Activated CD4-positive, CD25-positive, alpha-beta regulatory T cell treated with anti-CD3 and anti-CD28 coated beads, Interleukin-2, amount 50 U/mL, for 24 hours (primary cell): Measurements from ENCODE around the gene CDC42EP3.

ENCODE experiments used
- ATAC-seq, 2 donors: fragments of 150-1000 bp; cut with Tn5 transposase; one replicate each; pipeline ENCODE4 v1.10.0; 2021; ENCODE audit warnings: mild to moderate bottlenecking in 1 of 2, moderate library complexity in 1 of 2

Gene CDC42EP3, protein sequence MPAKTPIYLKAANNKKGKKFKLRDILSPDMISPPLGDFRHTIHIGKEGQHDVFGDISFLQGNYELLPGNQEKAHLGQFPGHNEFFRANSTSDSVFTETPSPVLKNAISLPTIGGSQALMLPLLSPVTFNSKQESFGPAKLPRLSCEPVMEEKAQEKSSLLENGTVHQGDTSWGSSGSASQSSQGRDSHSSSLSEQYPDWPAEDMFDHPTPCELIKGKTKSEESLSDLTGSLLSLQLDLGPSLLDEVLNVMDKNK

DNA sequence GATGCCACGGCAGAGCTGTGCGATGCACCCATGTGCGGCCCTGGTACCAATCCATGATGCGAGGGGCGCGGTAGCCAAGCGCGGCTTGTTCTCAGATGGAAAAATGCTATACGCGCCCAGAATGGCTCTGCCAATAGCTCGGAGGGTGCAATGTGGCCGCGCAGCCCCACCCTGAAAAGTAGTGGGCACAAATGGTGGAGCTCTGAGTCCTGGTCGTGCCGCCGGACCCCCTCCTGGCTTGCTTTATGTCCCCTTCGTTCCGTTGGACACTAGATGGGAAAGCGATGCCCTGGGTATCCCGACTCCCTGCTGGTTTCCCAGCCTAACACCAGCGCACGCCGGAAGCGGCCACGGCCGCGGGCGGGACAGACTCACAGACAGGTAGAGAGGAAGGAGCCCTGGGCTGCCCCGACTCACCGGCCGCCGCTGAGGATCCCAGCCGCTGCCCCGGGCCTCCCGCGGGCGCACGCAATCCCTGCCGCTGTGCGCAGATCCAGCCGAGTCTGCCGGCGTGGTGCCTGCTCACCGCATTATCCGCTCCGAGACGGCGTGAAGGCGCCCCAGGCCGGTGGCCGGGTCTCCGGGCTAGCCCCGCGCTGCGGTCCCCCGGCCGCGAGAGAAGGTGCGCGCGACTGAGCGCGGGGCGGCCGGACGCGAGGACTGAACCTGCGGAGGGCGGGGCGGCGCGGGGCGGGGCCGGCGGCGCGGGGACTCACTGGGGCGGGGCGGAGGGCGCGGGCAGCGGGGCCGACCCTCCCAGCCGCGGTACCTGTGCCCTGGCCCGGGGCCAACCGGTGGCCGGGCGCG, at the start of gene CDC42EP3:
Gene CDC42EP3 (minus strand): TSS at position 634 of the 807 bp plus-strand sequence. CDS start 25,055 bp downstream, outside the sequence.
- peak; percentile 79 to 80 for ATAC-seq

DNA sequence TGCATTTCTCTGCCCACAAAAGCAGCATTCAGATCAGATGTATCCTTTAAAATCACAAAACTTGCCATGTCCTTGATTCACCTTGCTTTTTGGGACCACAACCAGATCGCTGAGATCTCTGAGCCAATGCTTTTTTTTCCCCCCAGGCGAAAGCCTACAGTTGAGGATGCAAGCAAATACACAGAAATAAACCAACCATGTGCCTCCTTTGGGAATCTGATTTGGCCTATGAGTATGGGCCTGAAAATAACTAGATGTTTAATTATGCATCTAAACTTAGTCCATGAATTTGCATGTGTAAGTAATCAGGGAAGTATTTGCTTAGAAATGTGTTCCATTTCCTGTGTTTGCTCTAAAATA, 49.7 kb upstream of the CDC42EP3 start:
- ATAC-seq: no peak

DNA sequence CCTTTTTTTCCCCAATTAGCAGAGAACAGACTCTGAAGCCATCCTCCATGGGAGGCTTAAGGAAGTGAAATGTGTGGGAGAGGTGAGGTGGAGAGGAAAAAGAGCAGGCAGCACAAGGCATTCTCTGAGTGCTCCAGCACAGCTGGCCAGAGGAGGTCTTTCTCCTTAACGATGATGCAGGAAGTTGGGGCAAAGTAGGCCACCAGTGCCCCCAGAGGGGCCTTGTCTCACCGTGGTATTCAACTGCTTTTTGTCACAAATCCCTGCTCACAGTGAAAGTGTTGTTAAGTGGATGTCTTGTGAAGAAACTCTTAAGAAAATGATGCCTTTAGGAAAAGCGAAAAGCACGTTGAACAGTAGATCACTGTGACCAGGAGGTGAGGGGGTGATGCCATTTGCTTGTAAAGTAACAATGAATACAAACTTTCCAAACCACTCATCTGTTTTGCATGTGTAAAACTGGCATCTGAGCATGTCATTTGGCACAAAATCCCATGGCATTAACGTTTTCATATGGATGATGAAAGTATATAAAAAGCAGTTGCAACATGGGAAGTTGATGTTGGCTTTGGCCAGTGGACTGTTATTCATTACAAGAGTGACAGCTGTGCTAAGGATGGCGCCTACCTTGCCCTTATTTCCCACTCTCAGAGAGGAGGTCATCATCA, 49.2 kb upstream of the CDC42EP3 start:
- no peak for ATAC-seq

DNA sequence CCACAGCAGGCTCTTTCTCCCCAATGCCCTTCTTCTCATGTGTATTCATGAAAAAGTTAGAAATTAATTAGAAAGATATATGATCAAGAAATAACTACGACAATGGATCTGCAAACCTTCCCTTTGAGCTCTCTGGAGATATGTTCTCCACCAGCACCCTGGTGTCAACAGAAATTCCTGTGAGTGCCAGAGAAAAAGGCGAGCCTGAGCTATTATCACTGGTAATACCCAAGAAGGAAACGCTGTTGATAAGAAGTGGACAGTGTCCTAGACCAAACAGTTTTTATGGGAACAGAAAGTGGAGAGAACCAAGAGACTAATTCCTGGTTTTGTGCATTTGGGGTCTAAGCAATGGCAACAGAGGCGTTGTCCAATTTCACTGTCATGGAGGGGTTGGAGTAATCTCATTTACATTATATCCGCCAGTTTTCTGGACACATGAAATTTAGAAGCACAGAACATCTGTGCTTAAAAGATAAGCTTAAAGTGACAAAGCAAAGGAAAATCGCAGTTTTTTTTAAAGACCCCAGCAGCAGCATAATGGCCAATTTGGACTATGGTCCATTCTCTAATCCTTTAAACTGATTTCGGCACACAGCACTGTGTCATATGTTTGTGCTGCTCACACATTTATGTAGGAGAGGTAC, 47.2 kb upstream of the CDC42EP3 start:
- no peak for ATAC-seq

DNA sequence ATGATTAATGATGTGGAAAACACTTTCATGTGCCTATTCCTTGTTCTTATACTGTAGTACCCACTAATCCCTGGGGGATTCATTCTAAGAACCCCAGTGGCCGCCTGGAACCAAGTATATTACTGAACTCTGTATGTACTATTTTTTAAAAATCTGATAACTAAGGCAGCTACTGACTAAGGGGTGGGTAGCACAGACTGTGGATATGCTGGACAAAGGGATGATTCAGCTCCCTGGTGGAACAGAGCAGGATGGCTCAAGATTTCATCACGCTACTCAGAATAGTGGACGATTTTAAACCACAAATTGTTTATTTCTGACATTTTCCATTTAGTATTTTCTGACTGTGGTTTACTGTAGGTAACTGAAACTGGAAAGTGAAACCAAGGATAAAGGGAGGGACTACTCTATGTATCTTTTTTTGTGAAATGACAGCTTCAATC, 41.8 kb upstream of the CDC42EP3 start:
- ATAC-seq: peak; percentile 65 to 76

DNA sequence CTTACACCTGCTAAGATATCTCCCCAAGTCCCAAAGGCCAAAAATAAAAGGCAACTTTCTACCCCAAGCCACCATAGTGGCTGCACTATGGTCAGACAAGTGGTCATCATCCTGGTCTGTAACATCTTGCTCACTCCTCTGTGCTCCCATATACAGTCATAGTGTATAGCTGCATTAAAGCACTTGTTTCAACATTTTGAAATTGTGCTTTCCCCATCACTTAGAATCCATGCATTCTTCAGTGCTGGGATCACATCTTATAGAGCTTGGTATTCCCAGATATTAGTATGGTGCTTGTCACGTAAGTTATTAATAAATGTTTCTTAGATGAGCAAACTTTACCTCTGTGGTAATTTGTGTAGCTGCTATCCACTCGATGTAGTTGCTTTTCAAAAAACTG, 40.4 kb upstream of the CDC42EP3 start:
- ATAC-seq: no peak

DNA sequence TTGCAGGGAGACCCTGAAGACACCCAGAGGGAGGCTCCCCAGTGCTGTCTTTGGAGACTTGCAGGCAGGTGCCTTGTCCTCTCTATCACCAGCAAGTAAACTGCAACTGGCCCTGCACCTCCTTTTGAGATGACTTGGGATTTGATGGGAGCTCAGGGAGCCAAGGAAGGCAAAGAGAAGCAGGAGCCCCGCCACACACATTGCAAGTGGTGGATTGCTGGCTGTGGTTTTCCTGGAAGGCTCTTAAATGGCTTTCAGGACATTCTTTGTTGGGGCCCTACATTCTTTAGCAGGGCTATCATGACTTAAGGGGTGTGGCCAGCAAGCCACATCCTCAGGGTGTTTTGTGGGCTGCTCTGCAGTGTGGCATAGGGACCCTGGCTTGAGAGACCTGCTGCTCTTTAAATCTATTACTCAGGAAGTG, 39.9 kb upstream of the CDC42EP3 start:
- ATAC-seq: peak in 1 of 2 donors; percentile 55

DNA sequence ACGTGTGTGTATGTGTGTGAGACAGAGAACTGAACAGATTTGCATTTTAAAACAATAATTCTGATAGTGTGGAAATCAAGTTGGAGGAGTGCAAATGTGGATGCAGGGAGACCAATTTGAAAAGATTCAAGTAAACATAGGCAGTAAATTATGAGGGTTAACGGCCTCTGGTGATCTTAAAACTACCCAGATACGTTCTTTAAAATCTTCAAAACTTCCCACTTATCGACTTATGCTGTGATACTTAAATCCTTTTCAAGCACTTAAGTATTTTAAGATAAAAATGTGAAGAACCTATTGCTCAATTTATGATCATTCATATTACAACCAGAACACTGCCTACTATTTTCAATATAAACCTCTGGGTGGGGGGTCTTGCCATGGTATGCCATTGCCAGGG, 37.7 kb upstream of the CDC42EP3 start:
- no peak for ATAC-seq

DNA sequence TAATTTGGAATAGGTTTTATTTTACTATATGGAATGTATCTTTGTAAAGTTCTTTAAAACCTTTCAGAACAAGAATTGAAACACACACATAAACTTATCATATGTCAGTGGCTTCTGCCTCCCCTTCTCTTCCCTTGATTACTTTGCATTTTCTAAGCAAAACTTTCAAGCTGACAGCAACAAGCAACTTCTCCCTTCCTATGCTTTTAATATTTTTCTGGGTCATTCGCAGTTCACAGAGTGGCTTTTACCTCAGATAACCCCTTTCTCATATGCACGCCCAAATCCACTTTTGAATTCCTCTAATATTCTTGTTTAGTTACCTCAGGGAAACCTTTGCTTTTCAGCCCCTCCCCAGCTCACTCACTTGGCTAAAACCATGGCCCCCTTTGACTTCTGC, 36.7 kb upstream of the CDC42EP3 start:
- no peak for ATAC-seq

DNA sequence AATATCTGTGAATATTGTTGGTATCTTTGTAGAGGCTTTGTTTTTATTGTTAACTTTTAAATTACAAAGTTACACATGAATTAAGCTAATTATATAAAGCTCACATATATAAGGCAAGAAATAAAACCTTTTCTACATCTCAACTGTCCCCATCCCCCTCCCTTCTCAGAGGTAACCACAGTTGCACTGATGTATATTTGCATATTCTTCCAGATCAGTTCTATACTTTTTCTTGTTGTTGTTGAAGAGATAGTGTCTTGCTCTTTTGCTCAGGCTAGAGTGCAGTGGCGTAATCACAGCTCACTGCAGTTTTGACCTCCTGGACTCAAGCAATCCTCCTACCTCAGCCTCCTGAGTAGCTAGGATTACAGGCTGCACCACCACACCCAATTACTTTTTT, 36.0 kb upstream of the CDC42EP3 start:
- ATAC-seq: no peak

DNA sequence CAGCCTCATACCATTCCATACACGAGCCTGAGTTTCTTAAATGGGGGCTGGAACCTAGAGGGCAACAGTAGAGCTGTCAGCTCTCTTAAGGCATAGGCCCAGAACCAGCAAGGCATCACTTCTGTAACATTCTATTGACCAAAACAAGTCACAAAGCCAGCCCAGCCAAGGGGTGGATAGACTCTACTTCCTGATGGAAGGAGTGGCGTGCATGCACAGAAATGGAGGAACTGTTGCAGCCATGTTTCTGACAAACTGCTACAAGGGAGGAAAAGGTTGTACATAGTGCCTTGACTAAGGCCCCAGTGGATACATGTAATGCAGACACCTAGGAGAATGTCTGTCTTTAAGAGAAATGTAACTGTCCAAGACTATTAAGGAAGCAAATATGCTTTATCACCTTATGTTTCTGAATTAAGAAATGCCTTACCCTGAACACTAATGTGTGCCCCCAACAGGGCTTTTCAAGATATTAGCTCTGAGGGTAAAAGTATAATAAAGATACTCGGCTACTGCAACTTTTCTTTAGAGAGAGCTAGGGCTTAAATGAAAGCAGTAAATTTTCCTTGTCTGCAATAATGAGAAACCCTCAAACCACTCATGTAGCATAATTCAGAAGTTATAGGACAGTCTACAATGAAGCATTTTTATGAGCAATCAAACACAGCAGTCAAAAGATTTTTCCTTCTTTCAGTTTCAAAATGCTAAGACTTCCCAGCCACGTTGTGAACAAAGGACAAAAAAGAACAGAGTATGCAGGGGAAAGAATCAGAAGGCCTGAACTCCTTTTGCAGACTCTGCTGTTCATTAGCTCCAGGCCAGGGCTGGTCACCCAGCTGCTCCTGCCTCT, 35.1 kb upstream of the CDC42EP3 start:
- no peak for ATAC-seq

DNA sequence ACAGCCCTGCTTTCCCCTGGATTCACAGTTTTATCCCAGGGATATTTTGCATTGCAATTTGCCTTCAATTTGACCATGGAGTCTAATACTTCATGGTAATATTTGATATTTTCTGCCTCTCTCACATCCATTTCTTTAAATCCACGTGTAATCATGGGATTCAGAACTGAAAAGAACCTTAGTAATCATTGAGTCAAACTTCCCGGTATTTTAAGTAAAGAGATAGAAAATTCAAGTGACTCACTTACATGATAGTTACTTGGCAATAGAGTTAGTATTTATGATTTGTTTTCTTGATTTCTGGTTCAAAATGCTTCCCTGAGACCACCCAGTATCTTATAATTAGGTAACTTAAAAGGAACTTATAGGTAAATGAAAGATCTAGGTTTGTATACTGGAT, 33.7 kb upstream of the CDC42EP3 start:
- ATAC-seq: no peak

DNA sequence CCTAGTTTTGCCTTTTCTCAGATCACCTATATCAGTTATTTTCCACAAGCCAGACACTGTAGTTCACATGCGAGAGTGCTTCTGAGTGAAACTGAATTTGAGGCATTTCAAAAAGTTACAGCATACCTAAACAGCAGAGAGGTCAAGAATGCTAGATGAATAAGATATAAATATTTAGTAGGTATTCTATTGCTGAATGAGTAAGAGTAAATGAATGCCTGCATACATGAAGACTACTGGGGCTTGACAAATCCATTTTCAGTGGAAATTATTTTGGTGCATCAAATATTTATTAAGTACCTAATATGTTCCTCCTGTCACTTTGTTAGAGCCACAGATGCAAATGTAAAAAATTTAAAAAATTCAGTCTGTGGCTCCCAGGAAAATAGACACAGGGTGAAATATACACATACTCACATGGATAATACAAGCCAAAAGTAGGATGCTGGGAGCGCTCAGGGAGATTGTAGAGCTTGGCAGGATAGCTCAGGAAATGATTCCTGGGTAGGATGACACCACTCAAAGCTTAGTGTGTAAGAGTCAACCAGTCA, 27.6 kb upstream of the CDC42EP3 start:
- no peak for ATAC-seq

DNA sequence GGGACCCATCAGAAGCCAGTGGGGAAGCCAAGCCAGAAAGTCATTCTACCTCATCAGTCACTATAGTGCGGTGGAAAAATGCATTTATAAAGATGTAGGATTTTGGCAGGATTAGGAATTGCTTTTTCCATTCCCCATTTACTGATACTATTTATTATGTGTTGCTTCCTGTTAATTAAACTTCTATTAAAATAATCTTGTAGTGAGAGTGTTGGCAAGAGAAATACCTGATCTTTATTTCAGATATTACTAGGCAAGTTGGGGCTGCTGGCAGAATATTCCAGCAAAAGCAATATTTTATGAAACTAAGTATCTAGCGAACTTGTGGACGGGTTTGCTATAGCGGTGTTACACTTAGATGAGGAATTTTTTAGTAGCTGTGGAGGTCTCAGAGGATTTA, 23.9 kb upstream of the CDC42EP3 start:
- ATAC-seq: no peak

DNA sequence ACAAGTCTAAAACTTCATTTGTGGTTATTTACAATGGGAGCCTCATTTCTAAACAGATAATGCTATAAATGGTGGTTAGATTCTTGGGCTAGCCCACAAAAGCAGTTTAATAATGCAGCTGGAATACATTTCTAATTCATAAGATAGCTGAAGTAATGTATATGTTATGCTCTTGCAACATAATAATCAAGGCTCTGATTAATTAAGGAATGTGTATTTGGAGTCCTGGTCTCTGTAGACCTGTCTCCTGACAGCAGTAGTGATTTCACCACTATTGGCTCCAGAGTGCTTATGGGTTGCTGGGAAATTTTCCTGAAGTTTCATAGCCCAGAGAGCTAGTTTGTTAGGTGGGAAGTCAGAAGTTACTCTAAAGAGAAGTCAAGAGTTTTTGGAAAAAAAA, 21.3 kb upstream of the CDC42EP3 start:
- ATAC-seq: no peak

DNA sequence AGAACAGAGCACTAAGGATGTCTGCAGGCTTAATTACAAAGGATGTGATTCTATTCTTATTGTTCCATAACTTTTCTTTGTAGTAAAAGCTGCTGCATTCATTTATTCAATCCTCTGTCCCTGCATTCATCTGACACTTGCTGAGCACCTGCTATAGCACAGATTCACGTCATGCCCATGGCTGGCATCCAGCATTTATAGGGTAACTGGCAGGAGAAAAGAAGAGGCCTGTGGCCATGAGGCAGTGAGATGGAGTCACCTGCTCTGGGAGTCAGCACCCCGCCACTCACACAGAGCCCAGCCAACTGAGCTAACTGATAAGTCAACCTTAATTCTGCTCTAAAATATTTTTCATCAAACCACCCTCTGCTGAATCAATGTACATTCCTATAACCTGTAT, 18.3 kb upstream of the CDC42EP3 start:
- no peak for ATAC-seq

DNA sequence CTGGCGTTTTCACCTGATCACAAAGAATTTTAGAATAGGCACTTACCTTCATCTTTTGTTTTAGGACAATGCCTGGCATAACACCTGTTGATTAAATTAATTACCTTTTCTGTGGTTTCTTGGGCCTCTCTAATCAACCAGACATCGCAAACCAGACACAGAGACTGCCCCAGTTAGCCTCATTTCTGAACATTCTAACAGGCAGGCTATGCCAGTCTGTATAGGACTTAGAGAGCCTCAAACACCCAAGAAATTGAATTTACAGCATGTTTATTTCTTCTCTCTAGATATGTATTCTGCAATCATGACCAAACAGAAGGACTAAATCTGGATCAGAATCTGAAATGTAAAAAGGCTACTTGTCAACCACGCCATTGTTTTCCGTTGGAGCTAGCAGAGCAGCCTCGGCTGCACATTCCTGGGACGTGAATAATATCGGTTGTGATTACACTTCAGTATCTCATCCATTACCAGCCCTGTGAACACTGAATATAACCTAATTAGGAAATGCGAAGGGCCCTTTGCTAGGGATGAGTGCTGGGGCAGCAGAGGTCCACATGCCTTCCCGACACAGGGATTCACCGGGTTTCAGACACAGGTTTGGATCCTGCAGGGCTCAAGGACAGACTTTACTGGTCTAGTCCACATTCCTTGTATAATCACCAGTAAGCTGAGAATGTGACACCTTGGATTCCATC, 17.5 kb upstream of the CDC42EP3 start:
- ATAC-seq: no peak

DNA sequence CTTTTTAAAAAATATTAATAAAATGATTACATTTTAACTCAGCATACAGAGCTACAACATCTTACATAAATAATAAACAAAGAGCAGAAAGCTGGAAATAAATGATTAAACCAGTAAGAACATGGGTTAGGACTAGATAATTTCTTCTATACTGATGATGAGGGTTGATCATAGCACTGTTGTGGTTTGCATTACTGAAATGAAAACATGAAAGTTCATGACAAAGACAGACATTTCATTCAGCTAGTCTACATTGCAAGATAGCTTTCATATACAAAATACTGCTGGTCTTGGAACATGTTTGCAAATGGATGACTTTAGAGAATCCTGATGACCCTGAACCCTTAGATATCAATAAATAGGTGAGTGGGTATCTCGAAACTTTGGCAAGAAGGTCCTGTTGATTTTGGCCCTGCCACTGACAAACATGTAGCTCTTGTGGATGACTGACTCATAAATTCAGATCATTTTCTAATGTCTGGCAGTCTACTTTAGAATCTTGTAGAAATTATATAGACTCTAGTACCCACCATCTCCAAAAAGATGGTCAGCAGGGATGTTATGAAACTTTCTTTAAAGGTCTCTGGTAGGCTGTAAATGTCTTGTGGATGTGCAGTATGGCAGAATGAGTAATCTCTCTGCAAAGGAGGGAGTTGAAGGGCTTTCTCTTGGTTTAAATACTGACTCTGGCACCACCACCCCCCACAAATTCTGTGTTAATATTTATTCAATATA, 15.5 kb upstream of the CDC42EP3 start:
- ATAC-seq: peak; percentile 44 to 62

DNA sequence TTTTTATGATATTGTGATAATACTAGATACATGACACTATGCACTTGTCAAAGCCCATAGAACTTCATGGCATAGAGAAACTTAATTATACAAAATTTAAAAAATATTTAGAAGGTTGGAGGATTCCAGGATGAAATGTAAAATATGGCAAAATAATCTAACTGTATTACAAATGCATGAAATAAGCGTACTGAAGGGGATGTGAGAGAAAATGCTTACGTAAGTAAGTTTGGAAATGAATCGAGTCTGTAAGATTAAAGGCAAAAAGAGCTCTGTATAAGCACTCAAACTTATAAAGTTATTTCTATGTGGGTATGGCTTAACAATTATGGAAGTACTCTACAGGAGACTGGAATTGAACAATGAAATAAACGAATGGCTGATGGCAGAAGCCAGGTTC, 13.4 kb upstream of the CDC42EP3 start:
- no peak for ATAC-seq
